B cell (primary cell): ENCODE data around the gene DHX15. TPM values are rescaled to one million over a fixed set of nuclear protein-coding genes. Genes with fewer than 3 reads are reported as not detected.

ENCODE experiments used
- ATAC-seq: fragments of 200-7000 bp; cut with Tn5 transposase; one replicate; pipeline ENCODE4 v1.10.0; 2021; ENCODE audit warnings: low read depth, mild to moderate bottlenecking, moderate number of reproducible peaks, moderate library complexity
- CTCF ChIA-PET: fragments of 350-600 bp; sonication (Branson Sonifier 250); formaldehyde crosslinking; loops from one replicate; lab custom pipeline; 2021; ENCODE audit warnings: antibody characterized with exemption, inconsistent platforms; lab: Charles Lee
- POLR2A ChIA-PET: fragments of 350-600 bp; sonication (Branson Sonifier 250); formaldehyde crosslinking; loops from one replicate; lab custom pipeline; 2021; ENCODE audit warnings: antibody characterized with exemption; lab: Charles Lee
- DNase-seq: peaks from one replicate; pipeline ENCODE4 v3.0.0; 2013
- H2AFZ ChIP-seq: 2 replicates; pipeline ENCODE4 v1.6.1; 2012; ENCODE audit warnings: mild to moderate bottlenecking, low read depth, low read length; ENCODE audit not compliant: insufficient read depth, poor library complexity, severe bottlenecking
- H3K27ac ChIP-seq, 2 donors: 1 replicate in 1 of 2; 2 replicates in 1 of 2; pipeline ENCODE4 v1.5.1; 2012 to 2013; ENCODE audit warnings: low read length in 2 of 2, mild to moderate bottlenecking in 2 of 2, moderate library complexity in 1 of 2
- H3K27me3 ChIP-seq, 4 experiments: fragments of 200-600 bp in 1 of 4; sonication (generic) in 1 of 4; replicated peaks in 1 of 4; 1 replicate in 2 of 4; 2 replicates in 2 of 4; pipeline versions ENCODE4 v1.6.1 to v1.7.0; 2013 to 2016; ENCODE audit warnings: low read length in 3 of 4, mild to moderate bottlenecking in 2 of 4, mixed read lengths in 1 of 4, moderate library complexity in 1 of 4; ENCODE audit not compliant: insufficient read depth in 4 of 4, control insufficient read depth in 3 of 4; ENCODE audit errors: control extremely low read depth in 1 of 4
- H3K36me3 ChIP-seq, 2 experiments: replicated peaks in 1 of 2; 1 replicate in 1 of 2; 2 replicates in 1 of 2; pipeline versions ENCODE4 v1.6.1 to v1.7.1; 2013; ENCODE audit warnings: low read length in 1 of 2; ENCODE audit not compliant: insufficient read depth in 2 of 2, control insufficient read depth in 1 of 2; ENCODE audit errors: control extremely low read depth in 1 of 2, extremely low read depth in 1 of 2
- H3K4me1 ChIP-seq, 2 donors: fragments of 200-600 bp in 1 of 2; sonication (generic) in 1 of 2; 1 replicate in 1 of 2; 2 replicates in 1 of 2; pipeline versions ENCODE4 v1.5.1 to v1.6.1; 2013 to 2017; ENCODE audit warnings: low read length in 2 of 2; ENCODE audit not compliant: control insufficient read depth in 2 of 2, insufficient read depth in 2 of 2
- H3K4me2 ChIP-seq: replicated peaks from 2 replicates; pipeline ENCODE3; 2012; ENCODE audit warnings: mild to moderate bottlenecking, low read depth, low read length; ENCODE audit not compliant: poor library complexity, severe bottlenecking
- H3K4me3 ChIP-seq, 5 experiments: fragments of 200-600 bp in 1 of 5; sonication (generic) in 1 of 5; 1 replicate in 3 of 5; 2 replicates in 2 of 5; pipeline versions ENCODE4 v1.5.1 to v1.7.0; 2011 to 2016; ENCODE audit warnings: low read length in 4 of 5, mild to moderate bottlenecking in 4 of 5, low read depth in 2 of 5, control low read depth in 1 of 5, moderate library complexity in 1 of 5; ENCODE audit not compliant: insufficient read depth in 1 of 5; ENCODE audit errors: control extremely low read depth in 1 of 5, extremely low read depth in 1 of 5
- H3K79me2 ChIP-seq: fragments of 200-600 bp; sonication (generic); one replicate; pipeline ENCODE4 v1.6.0; 2016; ENCODE audit warnings: low read length; ENCODE audit not compliant: control insufficient read depth, insufficient read depth
- H3K9ac ChIP-seq: fragments of 200-600 bp; sonication (generic); 2 replicates; pipeline ENCODE4 v1.6.1; 2017; ENCODE audit warnings: mild to moderate bottlenecking, low read length, moderate library complexity
- H3K9me3 ChIP-seq, 3 donors: one replicate each; pipeline versions ENCODE4 v1.6.1 to v1.7.1; 2013; ENCODE audit warnings: low read length in 2 of 3; ENCODE audit not compliant: control insufficient read depth in 2 of 3, insufficient read depth in 1 of 3; ENCODE audit errors: control extremely low read depth in 1 of 3
- H4K20me1 ChIP-seq: 2 replicates; pipeline ENCODE4 v1.6.0; 2012; ENCODE audit warnings: mild to moderate bottlenecking, low read length; ENCODE audit not compliant: insufficient read depth, control insufficient read depth, poor library complexity, severe bottlenecking
- H3K27ac Mint-ChIP-seq: one replicate; pipeline ENCODE4 v1.8.0; 2021; ENCODE audit warnings: mixed read lengths
- H3K27me3 Mint-ChIP-seq: one replicate; pipeline ENCODE4 v1.8.0; 2021; ENCODE audit warnings: mixed read lengths
- H3K4me1 Mint-ChIP-seq: one replicate; pipeline ENCODE4 v1.8.0; 2021; ENCODE audit warnings: mixed read lengths
- H3K4me3 Mint-ChIP-seq: one replicate; pipeline ENCODE4 v1.8.0; 2021; ENCODE audit warnings: mixed read lengths
- H3K9me3 Mint-ChIP-seq: one replicate; pipeline ENCODE4 v1.8.0; 2022; ENCODE audit warnings: mixed read lengths; ENCODE audit not compliant: insufficient read depth
- EZH2 ChIP-seq: IDR thresholded peaks from 2 replicates; pipeline ENCODE4 v1.6.1; 2012; ENCODE audit warnings: borderline replicate concordance, low read depth, mild to moderate bottlenecking, moderate library complexity, low read length; ENCODE audit not compliant: insufficient read depth, poor library complexity, severe bottlenecking
- WGBS: methylation state at CpG from one replicate; pipeline ENCODE4 v1.1.5; 2013; ENCODE audit warnings: missing lambda C conversion rate; ENCODE audit not compliant: insufficient coverage; 5-methylcytosine and 5-hydroxymethylcytosine counted together
- intact Hi-C: fragments of 100-400 bp; cut with micrococcal nuclease; formaldehyde crosslinking; loops from one replicate; pipeline ENCODE4 v1.10.0; 2022
- polyA plus RNA-seq: library from polyadenylated mRNA; depleted of rRNA; stranded (reverse); fragments of >200 nt; gene quantifications from 2 replicates; pipeline ENCODE4 v1.2.3, GENCODE V29; 2012
- total RNA-seq, 2 donors: library from RNA; stranded (reverse); fragments of 120-200 nt in 1 of 2; gene quantifications; 1 replicate in 1 of 2; 2 replicates in 1 of 2; pipeline versions ENCODE4 v1.2.3 to v1.2.4, GENCODE V29; 2013 to 2022
- TF ChIP-seq, protein P1 (sequence below): fragments of 200-600 bp; IDR thresholded peaks from one replicate; pipeline ENCODE4 v1.8.0; 2022; ENCODE audit warnings: antibody characterized with exemption, mild to moderate bottlenecking

DHX15 gene
- total and polyA plus RNA-seq, 2 donors (not counting 1 experiment from before 2014, with no cell fraction given), result 58.8 to 162 TPM

DNA sequence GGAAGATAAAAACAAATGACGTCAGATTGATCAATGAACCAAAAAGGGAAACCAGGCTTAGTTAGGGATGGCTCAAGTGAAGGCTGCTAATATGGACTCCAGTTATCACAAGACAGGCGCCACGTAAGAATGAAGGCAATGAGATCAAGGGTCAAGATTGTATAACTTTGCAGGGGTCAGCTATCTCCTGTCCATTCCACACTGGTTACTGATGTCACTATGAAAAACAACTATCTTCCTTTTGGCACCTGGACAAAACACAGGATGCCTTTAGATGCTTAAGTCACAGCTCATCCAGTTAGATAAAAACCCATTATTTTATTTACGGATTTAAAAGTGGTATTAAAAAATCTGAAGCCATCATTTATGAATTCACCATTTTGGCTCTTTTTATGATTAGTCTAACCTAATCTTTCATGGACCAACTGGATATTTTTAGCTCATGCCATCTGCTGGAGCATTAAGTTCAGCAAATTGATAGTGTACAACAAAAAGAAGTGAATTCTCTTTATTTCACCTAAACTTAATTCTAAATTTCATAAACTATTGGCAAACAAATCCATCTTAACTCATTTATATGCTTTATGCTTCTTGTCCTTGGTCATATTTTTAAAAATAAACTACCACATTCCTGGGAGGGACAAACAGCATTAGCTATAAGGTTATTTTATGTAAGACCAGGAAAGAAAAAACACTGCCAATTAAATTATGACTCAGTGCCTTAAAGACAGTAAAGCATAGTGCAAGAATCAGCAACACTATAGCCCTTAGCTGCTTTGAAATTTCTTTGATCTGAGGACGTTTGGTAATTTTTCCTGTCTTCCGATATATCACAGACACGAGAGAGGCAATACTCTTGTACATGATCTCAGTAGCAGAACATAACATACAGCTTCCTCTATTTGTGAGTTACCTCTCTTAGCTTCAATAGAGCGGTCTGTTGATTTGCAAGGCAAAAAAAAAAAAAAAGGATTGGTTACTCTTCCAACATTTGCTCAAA is 27.0 kb downstream of the DHX15 start:
- Mint-ChIP-seq H3K27ac (no peak overlapping the region), H3K9me3 (no peaks in the 10 kb centered on the region), H3K4me1 (peaks cover 52% of the 10 kb centered on the region), H3K27me3 (no peaks in the 10 kb centered on the region), H3K4me3 (peak overlapping the region; percentile 26)
- 44% methylated on average over 2 of the region's 8 CpGs for WGBS
- H3K27me3 ChIP-seq, result no peaks in the 10 kb centered on the region
- ATAC-seq, result peak; percentile 49
- H3K4me3 ChIP-seq, result no peak overlapping the region
- intact Hi-C loops, result no loop called here
- peak; percentile 45 for DNase-seq
- peaks cover 0 to 5% (median 3%) of the 10 kb centered on the region in 3 donors for H3K9me3 ChIP-seq
- peaks cover 12 to 26% of the 10 kb centered on the region in 2 donors for H3K4me1 ChIP-seq
- POLR2A ChIA-PET, result interaction anchor here (0.6 to 0.7 kb wide), 2 partner anchors 10 to 11 kb away, joined by 5 read pairs; no protein-coding TSS in a partner anchor
- no peak for TF ChIP-seq EZH2
- TF ChIP-seq, protein P1, sequence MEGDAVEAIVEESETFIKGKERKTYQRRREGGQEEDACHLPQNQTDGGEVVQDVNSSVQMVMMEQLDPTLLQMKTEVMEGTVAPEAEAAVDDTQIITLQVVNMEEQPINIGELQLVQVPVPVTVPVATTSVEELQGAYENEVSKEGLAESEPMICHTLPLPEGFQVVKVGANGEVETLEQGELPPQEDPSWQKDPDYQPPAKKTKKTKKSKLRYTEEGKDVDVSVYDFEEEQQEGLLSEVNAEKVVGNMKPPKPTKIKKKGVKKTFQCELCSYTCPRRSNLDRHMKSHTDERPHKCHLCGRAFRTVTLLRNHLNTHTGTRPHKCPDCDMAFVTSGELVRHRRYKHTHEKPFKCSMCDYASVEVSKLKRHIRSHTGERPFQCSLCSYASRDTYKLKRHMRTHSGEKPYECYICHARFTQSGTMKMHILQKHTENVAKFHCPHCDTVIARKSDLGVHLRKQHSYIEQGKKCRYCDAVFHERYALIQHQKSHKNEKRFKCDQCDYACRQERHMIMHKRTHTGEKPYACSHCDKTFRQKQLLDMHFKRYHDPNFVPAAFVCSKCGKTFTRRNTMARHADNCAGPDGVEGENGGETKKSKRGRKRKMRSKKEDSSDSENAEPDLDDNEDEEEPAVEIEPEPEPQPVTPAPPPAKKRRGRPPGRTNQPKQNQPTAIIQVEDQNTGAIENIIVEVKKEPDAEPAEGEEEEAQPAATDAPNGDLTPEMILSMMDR, result no peak
- peaks cover 14 to 29% of the 10 kb centered on the region in 2 experiments for H3K36me3 ChIP-seq
- peaks cover 70% of the 10 kb centered on the region for H4K20me1 ChIP-seq
- peak overlapping the region; percentile 23 for H3K9ac ChIP-seq
- H3K79me2 ChIP-seq, result peaks cover 94% of the 10 kb centered on the region
- peak overlapping the region; percentile 43 for H3K4me2 ChIP-seq
- CTCF ChIA-PET, result no interaction called here
- H2AFZ ChIP-seq, result no peak overlapping the region
- peak overlapping the region in 1 of 2 donors; percentile 48 for H3K27ac ChIP-seq
